ENCODE data around the gene PLCH2.
"Not testable (repeated sequence)": the region's sequence is repeated elsewhere in the genome, so short reads cannot be mapped to it uniquely, and the experiment has no call there.

Gene PLCH2

GRCh38 chr1:2476061-2476999 lies at the start of gene PLCH2:
Gene PLCH2 (plus strand): TSS chr1:2476289. CDS start chr1:2476589, 300 bp downstream.
- DNase-seq, result no peak

- no peak for DNase-seq
These were observed 49.5 kb upstream of the PLCH2 start for GRCh38 chr1:2426540-2426939.

- DNase-seq, result no peak
These were observed 49.0 kb upstream of the PLCH2 start for GRCh38 chr1:2427051-2427450.

- no peak for DNase-seq
These were observed 48.1 kb upstream of the PLCH2 start for GRCh38 chr1:2427976-2428375.

- no peak for DNase-seq
These were observed 47.6 kb upstream of the PLCH2 start for GRCh38 chr1:2428490-2428889.

- no peak for DNase-seq
These were observed 46.1 kb upstream of the PLCH2 start for GRCh38 chr1:2429780-2430591.

GRCh38 chr1:2430592-2430973 lies 45.5 kb upstream of the PLCH2 start:
- DNase-seq, result no peak

GRCh38 chr1:2431103-2431502 lies 45.0 kb upstream of the PLCH2 start:
- DNase-seq, result no peak

GRCh38 chr1:2431518-2431917 lies 44.6 kb upstream of the PLCH2 start:
- no peak for DNase-seq

- no peak for DNase-seq
These were observed 43.6 kb upstream of the PLCH2 start for GRCh38 chr1:2432441-2432844.

- DNase-seq, result no peak
These were observed 42.9 kb upstream of the PLCH2 start for GRCh38 chr1:2433196-2433595.

- DNase-seq, result no peak
These were observed 42.0 kb upstream of the PLCH2 start for GRCh38 chr1:2433936-2434655.

GRCh38 chr1:2435091-2435490 lies 41.0 kb upstream of the PLCH2 start:
- DNase-seq, result no peak

- DNase-seq, result no peak
These were observed 40.2 kb upstream of the PLCH2 start for GRCh38 chr1:2435746-2436355.

GRCh38 chr1:2436876-2437275 lies 39.2 kb upstream of the PLCH2 start:
- no peak for DNase-seq

- DNase-seq, result no peak
These were observed 38.5 kb upstream of the PLCH2 start for GRCh38 chr1:2437617-2438016.

GRCh38 chr1:2438038-2438437 lies 38.1 kb upstream of the PLCH2 start:
- no peak for DNase-seq

- no peak for DNase-seq
These were observed 37.4 kb upstream of the PLCH2 start for GRCh38 chr1:2438641-2439040.

GRCh38 chr1:2439369-2439768 lies 36.7 kb upstream of the PLCH2 start:
- DNase-seq, result no peak

GRCh38 chr1:2440346-2440745 lies 35.7 kb upstream of the PLCH2 start:
- DNase-seq, result not testable (repeated sequence)

- DNase-seq, result no peak
These were observed 34.3 kb upstream of the PLCH2 start for GRCh38 chr1:2441746-2442145.

GRCh38 chr1:2442661-2443060 lies 33.4 kb upstream of the PLCH2 start:
- no peak for DNase-seq

Data from stimulated activated CD4-positive, alpha-beta T cell treated with anti-CD3 and anti-CD28 coated beads, Interleukin-4, amount 100 ng/mL, for 4 hours (primary cell).